ENCODE data around the gene CYP39A1.

CYP39A1 gene

GRCh38 chr6:46504242-46504641 lies 148.4 kb downstream of the CYP39A1 start:
- Histone ChIP-seq H3K27me3 (ENCODE audit: control insufficient read depth in 3 of 3, insufficient read depth in 3 of 3, low read depth in 1 of 3, low read length in 3 of 3) (no peaks in the 10 kb centered on the region), H2BK12ac (ENCODE audit: low read length) (no peak overlapping the region), H2BK120ac (ENCODE audit: low read depth, low read length) (no peak overlapping the region), H3K4me1 (ENCODE audit: control insufficient read depth in 2 of 2, insufficient read depth in 1 of 2, low read depth in 1 of 2, low read length in 2 of 2) (no peaks in the 10 kb centered on the region), H2AFZ (ENCODE audit: low read length) (no peak overlapping the region), H4K8ac (ENCODE audit: low read depth, low read length) (no peak overlapping the region), H4K91ac (ENCODE audit: low read depth, low read length, poor library complexity) (no peak overlapping the region), H3K14ac (ENCODE audit: low read length) (no peak overlapping the region), H3K23ac (ENCODE audit: low read depth, low read length, poor library complexity) (no peak overlapping the region), H3K79me1 (ENCODE audit: low read depth, low read length) (no peaks in the 10 kb centered on the region), H3K4me2 (ENCODE audit: insufficient read depth, low read length, poor library complexity, severe bottlenecking) (no peak overlapping the region), H3K4me3 (ENCODE audit: low read length in 2 of 2) (no peak overlapping the region), H3K4ac (ENCODE audit: low read length) (no peak overlapping the region), H3K18ac (ENCODE audit: low read length) (no peak overlapping the region), H3K9me3 (replicated peaks in 1 of 2; ENCODE audit: control insufficient read depth in 2 of 2, insufficient read depth in 1 of 2, low read depth in 1 of 2, low read length in 2 of 2) (no peaks in the 10 kb centered on the region), H3K27ac (replicated peaks; ENCODE audit: low read length) (no peak overlapping the region), H3K36me3 (replicated peaks in 1 of 2; ENCODE audit: control insufficient read depth in 2 of 2, insufficient read depth in 2 of 2, low read length in 2 of 2) (no peaks in the 10 kb centered on the region), H2BK5ac (ENCODE audit: low read length) (no peak overlapping the region), H2AK5ac (ENCODE audit: low read depth, low read length) (no peak overlapping the region), H2BK15ac (ENCODE audit: low read length) (no peak overlapping the region), H3K9ac (ENCODE audit: low read depth, low read length, poor library complexity) (no peak overlapping the region)
- DNase-seq (ENCODE audit: low spot score), result no peak

GRCh38 chr6:46502486-46503119 lies 150.0 kb downstream of the CYP39A1 start:
- Histone ChIP-seq H3K27ac (replicated peaks; ENCODE audit: low read length) (no peak overlapping the region), H3K9ac (ENCODE audit: low read depth, low read length, poor library complexity) (no peak overlapping the region), H3K9me3 (replicated peaks in 1 of 2; ENCODE audit: control insufficient read depth in 2 of 2, insufficient read depth in 1 of 2, low read depth in 1 of 2, low read length in 2 of 2) (no peaks in the 10 kb centered on the region), H3K4me1 (ENCODE audit: control insufficient read depth in 2 of 2, insufficient read depth in 1 of 2, low read depth in 1 of 2, low read length in 2 of 2) (no peaks in the 10 kb centered on the region), H3K23ac (ENCODE audit: low read depth, low read length, poor library complexity) (no peak overlapping the region), H3K4ac (ENCODE audit: low read length) (no peak overlapping the region), H3K79me1 (ENCODE audit: low read depth, low read length) (no peaks in the 10 kb centered on the region), H2BK5ac (ENCODE audit: low read length) (no peak overlapping the region), H2BK12ac (ENCODE audit: low read length) (no peak overlapping the region), H2BK15ac (ENCODE audit: low read length) (no peak overlapping the region), H4K91ac (ENCODE audit: low read depth, low read length, poor library complexity) (no peak overlapping the region), H3K36me3 (replicated peaks in 1 of 2; ENCODE audit: control insufficient read depth in 2 of 2, insufficient read depth in 2 of 2, low read length in 2 of 2) (no peaks in the 10 kb centered on the region), H3K18ac (ENCODE audit: low read length) (no peak overlapping the region), H3K4me2 (ENCODE audit: insufficient read depth, low read length, poor library complexity, severe bottlenecking) (no peak overlapping the region), H3K27me3 (ENCODE audit: control insufficient read depth in 3 of 3, insufficient read depth in 3 of 3, low read depth in 1 of 3, low read length in 3 of 3) (no peaks in the 10 kb centered on the region), H2BK120ac (ENCODE audit: low read depth, low read length) (no peak overlapping the region), H2AK5ac (ENCODE audit: low read depth, low read length) (no peak overlapping the region), H3K4me3 (ENCODE audit: low read length in 2 of 2) (no peak overlapping the region), H2AFZ (ENCODE audit: low read length) (no peak overlapping the region), H3K14ac (ENCODE audit: low read length) (no peak overlapping the region), H4K8ac (ENCODE audit: low read depth, low read length) (no peak overlapping the region)
- WGBS, 2 donors (ENCODE audit: extremely low coverage in 2 of 2, insufficient read length in 2 of 2, insufficient replicate concordance in 1 of 2), result no CpG with 5 or more reads among the region's 2 CpGs
- DNase-seq (ENCODE audit: low spot score), result no peak

GRCh38 chr6:46501136-46502089 lies 151.2 kb downstream of the CYP39A1 start:
- WGBS, 2 donors (ENCODE audit: extremely low coverage in 2 of 2, insufficient read length in 2 of 2, insufficient replicate concordance in 1 of 2), result no CpG with 5 or more reads among the region's 8 CpGs
- no peaks in the 10 kb centered on the region for H3K79me1 ChIP-seq (ENCODE audit: low read depth, low read length)
- no peaks in the 10 kb centered on the region for H3K36me3 ChIP-seq (replicated peaks in 1 of 2; ENCODE audit: control insufficient read depth in 2 of 2, insufficient read depth in 2 of 2, low read length in 2 of 2)
- H4K8ac ChIP-seq (ENCODE audit: low read depth, low read length), result no peak overlapping the region
- no peak overlapping the region for H3K14ac ChIP-seq (ENCODE audit: low read length)
- no peak overlapping the region for H3K4me3 ChIP-seq (ENCODE audit: low read length in 2 of 2)
- no peaks in the 10 kb centered on the region for H3K27me3 ChIP-seq (ENCODE audit: control insufficient read depth in 3 of 3, insufficient read depth in 3 of 3, low read depth in 1 of 3, low read length in 3 of 3)
- no peak overlapping the region for H2AFZ ChIP-seq (ENCODE audit: low read length)
- no peak overlapping the region for H2BK120ac ChIP-seq (ENCODE audit: low read depth, low read length)
- no peak overlapping the region for H3K4ac ChIP-seq (ENCODE audit: low read length)
- H2BK12ac ChIP-seq (ENCODE audit: low read length), result no peak overlapping the region
- H3K4me2 ChIP-seq (ENCODE audit: insufficient read depth, low read length, poor library complexity, severe bottlenecking), result no peak overlapping the region
- H3K9ac ChIP-seq (ENCODE audit: low read depth, low read length, poor library complexity), result no peak overlapping the region
- H2BK15ac ChIP-seq (ENCODE audit: low read length), result no peak overlapping the region
- H2AK5ac ChIP-seq (ENCODE audit: low read depth, low read length), result no peak overlapping the region
- H2BK5ac ChIP-seq (ENCODE audit: low read length), result no peak overlapping the region
- H3K18ac ChIP-seq (ENCODE audit: low read length), result no peak overlapping the region
- H3K23ac ChIP-seq (ENCODE audit: low read depth, low read length, poor library complexity), result no peak overlapping the region
- no peak for DNase-seq (ENCODE audit: low spot score)
- no peaks in the 10 kb centered on the region for H3K4me1 ChIP-seq (ENCODE audit: control insufficient read depth in 2 of 2, insufficient read depth in 1 of 2, low read depth in 1 of 2, low read length in 2 of 2)
- no peaks in the 10 kb centered on the region for H3K9me3 ChIP-seq (replicated peaks in 1 of 2; ENCODE audit: control insufficient read depth in 2 of 2, insufficient read depth in 1 of 2, low read depth in 1 of 2, low read length in 2 of 2)
- H3K27ac ChIP-seq (replicated peaks; ENCODE audit: low read length), result no peak overlapping the region
- no peak overlapping the region for H4K91ac ChIP-seq (ENCODE audit: low read depth, low read length, poor library complexity)

- no peak overlapping the region for H3K4ac ChIP-seq (ENCODE audit: low read length)
- H3K36me3 ChIP-seq (replicated peaks in 1 of 2; ENCODE audit: control insufficient read depth in 2 of 2, insufficient read depth in 2 of 2, low read length in 2 of 2), result no peaks in the 10 kb centered on the region
- no peak overlapping the region for H2BK5ac ChIP-seq (ENCODE audit: low read length)
- H2AK5ac ChIP-seq (ENCODE audit: low read depth, low read length), result no peak overlapping the region
- no peaks in the 10 kb centered on the region for H3K9me3 ChIP-seq (replicated peaks in 1 of 2; ENCODE audit: control insufficient read depth in 2 of 2, insufficient read depth in 1 of 2, low read depth in 1 of 2, low read length in 2 of 2)
- no peak overlapping the region for H4K91ac ChIP-seq (ENCODE audit: low read depth, low read length, poor library complexity)
- H3K9ac ChIP-seq (ENCODE audit: low read depth, low read length, poor library complexity), result no peak overlapping the region
- H3K4me1 ChIP-seq (ENCODE audit: control insufficient read depth in 2 of 2, insufficient read depth in 1 of 2, low read depth in 1 of 2, low read length in 2 of 2), result no peaks in the 10 kb centered on the region
- no peak overlapping the region for H4K8ac ChIP-seq (ENCODE audit: low read depth, low read length)
- H3K27me3 ChIP-seq (ENCODE audit: control insufficient read depth in 3 of 3, insufficient read depth in 3 of 3, low read depth in 1 of 3, low read length in 3 of 3), result no peaks in the 10 kb centered on the region
- no peak overlapping the region for H3K18ac ChIP-seq (ENCODE audit: low read length)
- no peak overlapping the region for H2AFZ ChIP-seq (ENCODE audit: low read length)
- no peak overlapping the region for H3K14ac ChIP-seq (ENCODE audit: low read length)
- DNase-seq (ENCODE audit: low spot score), result no peak
- H2BK12ac ChIP-seq (ENCODE audit: low read length), result no peak overlapping the region
- no peak overlapping the region for H3K27ac ChIP-seq (replicated peaks; ENCODE audit: low read length)
- no peak overlapping the region for H2BK15ac ChIP-seq (ENCODE audit: low read length)
- H3K79me1 ChIP-seq (ENCODE audit: low read depth, low read length), result no peaks in the 10 kb centered on the region
- H2BK120ac ChIP-seq (ENCODE audit: low read depth, low read length), result no peak overlapping the region
- no peak overlapping the region for H3K4me3 ChIP-seq (ENCODE audit: low read length in 2 of 2)
- H3K23ac ChIP-seq (ENCODE audit: low read depth, low read length, poor library complexity), result no peak overlapping the region
- H3K4me2 ChIP-seq (ENCODE audit: insufficient read depth, low read length, poor library complexity, severe bottlenecking), result no peak overlapping the region
Observed at GRCh38 chr6:46500382-46500781, 152.2 kb downstream of the CYP39A1 start.

All from neuronal stem cell (in vitro differentiated cells).